Amniotic epithelial cell (primary cell): ENCODE results near the gene CA5A.
"Not testable (repeated sequence)": the region's sequence is repeated elsewhere in the genome, so short reads cannot be mapped to it uniquely, and the experiment has no call there.

ENCODE experiments used
- DNase-seq: peaks from one replicate; pipeline ENCODE4 v3.0.0-alpha.2; 2010; ENCODE audit warnings: low read depth

Gene CA5A

GRCh38 chr16:87936375-87937230 is at the start of gene CA5A:
Gene CA5A, minus strand, starts transcription at chr16:87936529. Its CDS starts 79 bp downstream, at chr16:87936450.
- DNase-seq, result no peak

- not testable (repeated sequence) for DNase-seq
Observed at GRCh38 chr16:87985493-87985892, 49.2 kb upstream of the CA5A start.

- DNase-seq, result no peak
Observed at GRCh38 chr16:87984632-87985267, 48.4 kb upstream of the CA5A start.

- DNase-seq, result not testable (repeated sequence)
Observed at GRCh38 chr16:87984180-87984579, 47.9 kb upstream of the CA5A start.

- peak; percentile 21 for DNase-seq
Observed at GRCh38 chr16:87983737-87984097, 47.4 kb upstream of the CA5A start.

- not testable (repeated sequence) for DNase-seq
Observed at GRCh38 chr16:87983072-87983736, 46.9 kb upstream of the CA5A start.

GRCh38 chr16:87982581-87983041 is 46.3 kb upstream of the CA5A start:
- no peak for DNase-seq

GRCh38 chr16:87981376-87981775 is 45.0 kb upstream of the CA5A start:
- not testable (repeated sequence) for DNase-seq

- DNase-seq, result not testable (repeated sequence)
Observed at GRCh38 chr16:87979911-87980630, 43.7 kb upstream of the CA5A start.

GRCh38 chr16:87979352-87979751 is 43.0 kb upstream of the CA5A start:
- DNase-seq, result no peak

GRCh38 chr16:87978127-87978526 is 41.8 kb upstream of the CA5A start:
- DNase-seq, result no peak

GRCh38 chr16:87976665-87977064 is 40.3 kb upstream of the CA5A start:
- DNase-seq, result peak; percentile 35

- DNase-seq, result no peak
Observed at GRCh38 chr16:87974178-87974577, 37.8 kb upstream of the CA5A start.

GRCh38 chr16:87973717-87974116 is 37.4 kb upstream of the CA5A start:
- no peak for DNase-seq

- DNase-seq, result no peak
Observed at GRCh38 chr16:87971933-87972332, 35.6 kb upstream of the CA5A start.

GRCh38 chr16:87970186-87970585 is 33.9 kb upstream of the CA5A start:
- DNase-seq, result peak; percentile 82

GRCh38 chr16:87968541-87968940 is 32.2 kb upstream of the CA5A start:
- DNase-seq, result peak; percentile 88

GRCh38 chr16:87966685-87967185 is 30.4 kb upstream of the CA5A start:
- DNase-seq, result peak; percentile 32

GRCh38 chr16:87966064-87966645 is 29.8 kb upstream of the CA5A start:
- no peak for DNase-seq

- DNase-seq, result no peak
Observed at GRCh38 chr16:87965417-87965816, 29.1 kb upstream of the CA5A start.

- no peak for DNase-seq
Observed at GRCh38 chr16:87964049-87964659, 27.8 kb upstream of the CA5A start.
